GM12878 (cell line): ENCODE results near the gene XPC. TPM values are rescaled to one million over a fixed set of nuclear protein-coding genes. Genes with fewer than 3 reads are reported as not detected.

ENCODE experiments used
- ATAC-seq: fragments of 200-7000 bp; cut with Tn5 transposase; 3 replicates; pipeline ENCODE4 v1.9.1; 2020; ENCODE audit warnings: mild to moderate bottlenecking, moderate library complexity
- BruUV-seq: library from RNA; stranded (reverse); fragments of 400-500 nt; replicated peaks from 2 replicates; lab custom pipeline; 2021; lab: Mats Ljungman, UMichigan
- CTCF ChIA-PET: fragments of 300-600 bp; sonication (Branson Sonifier 250); formaldehyde crosslinking; extraction: SDS; loops from one replicate; lab custom pipeline; 2021; ENCODE audit warnings: inconsistent platforms; lab: Yijun Ruan, JAX
- POLR2A ChIA-PET: fragments of 350-600 bp; formaldehyde crosslinking; extraction: SDS; loops from one replicate; lab custom pipeline; 2021; ENCODE audit warnings: inconsistent platforms; lab: Charles Lee
- RAD21 ChIA-PET: fragments of 300-600 bp; sonication (Branson Sonifier 250); formaldehyde crosslinking; loops from one replicate; lab custom pipeline; 2023; ENCODE audit warnings: antibody characterized with exemption; ENCODE audit not compliant: unreplicated experiment; lab: Charles Lee
- SMC1A ChIA-PET: fragments of 300-600 bp; sonication (Branson Sonifier 250); formaldehyde crosslinking; loops from one replicate; lab custom pipeline; 2023; ENCODE audit not compliant: unreplicated experiment, uncharacterized antibody; lab: Charles Lee
- DNase-seq: peaks from one replicate; pipeline ENCODE4 v3.0.0-alpha.2; 2011; ENCODE audit warnings: low read depth, low spot score
- FAIRE-seq: peaks from 3 replicates; lab custom pipeline; 2011; peaks lifted over from hg19 to GRCh38; lab: Jason Lieb, UNC
- H2AFZ ChIP-seq: 2 replicates; pipeline ENCODE4 v1.6.0; 2011; ENCODE audit warnings: low read depth, low read length, control low read depth; ENCODE audit not compliant: control insufficient read depth
- H3K27ac ChIP-seq: 2 replicates; pipeline ENCODE4 v1.5.1; 2011; ENCODE audit warnings: control low read depth; ENCODE audit not compliant: control insufficient read depth, insufficient read depth
- H3K27me3 ChIP-seq, 2 experiments: replicated peaks in 1 of 2; 2 replicates each; pipeline versions ENCODE4 v1.6.0 to v1.6.1; 2011; ENCODE audit warnings: low read length in 1 of 2; ENCODE audit not compliant: control insufficient read depth in 2 of 2, insufficient read depth in 2 of 2
- H3K36me3 ChIP-seq, 2 experiments: 2 replicates each; pipeline ENCODE4 v1.5.1; 2011; ENCODE audit warnings: low read length in 1 of 2; ENCODE audit not compliant: control insufficient read depth in 2 of 2, insufficient read depth in 2 of 2
- H3K4me1 ChIP-seq: 2 replicates; pipeline ENCODE4 v1.6.1; 2011; ENCODE audit warnings: mild to moderate bottlenecking, low read length, moderate library complexity, mixed read lengths; ENCODE audit not compliant: control insufficient read depth, insufficient read depth
- H3K4me2 ChIP-seq: 2 replicates; pipeline ENCODE4 v1.6.0; 2011; ENCODE audit warnings: control low read depth; ENCODE audit not compliant: control insufficient read depth, insufficient read depth
- H3K4me3 ChIP-seq: fragments of 200-600 bp; sonication (generic); 2 replicates; pipeline ENCODE4 v1.5.1; 2016
- H3K79me2 ChIP-seq: 2 replicates; pipeline ENCODE4 v1.6.0; 2011; ENCODE audit warnings: low read length; ENCODE audit not compliant: control insufficient read depth, insufficient read depth
- H3K9ac ChIP-seq: 2 replicates; pipeline ENCODE4 v1.8.0; 2011; ENCODE audit warnings: low read length, control low read depth, mixed read lengths; ENCODE audit not compliant: control insufficient read depth, insufficient read depth
- H3K9me3 ChIP-seq: replicated peaks from 3 replicates; pipeline ENCODE4 v1.5.1; 2011; ENCODE audit warnings: mild to moderate bottlenecking, low read length; ENCODE audit not compliant: control insufficient read depth, insufficient read depth
- H4K20me1 ChIP-seq: 2 replicates; pipeline ENCODE4 v1.6.0; 2011; ENCODE audit not compliant: control insufficient read depth, insufficient read depth
- EGR1 ChIP-seq, 2 experiments: IDR thresholded peaks; 1 replicate in 1 of 2; 2 replicates in 1 of 2; pipeline ENCODE4 v1.6.1; 2011 to 2012; ENCODE audit warnings: low read depth in 2 of 2, low read length in 2 of 2, borderline replicate concordance in 1 of 2, mild to moderate bottlenecking in 1 of 2, moderate library complexity in 1 of 2
- ELK1 ChIP-seq: IDR thresholded peaks from 2 replicates; pipeline ENCODE4 v1.6.1; 2012; ENCODE audit warnings: low read depth, low read length, improper control_type of control experiment
- EZH2 ChIP-seq: IDR thresholded peaks from 2 replicates; pipeline ENCODE4 v1.6.1; 2012; ENCODE audit warnings: low read depth, mild to moderate bottlenecking, control low read depth, inconsistent platforms, low read length, borderline replicate concordance; ENCODE audit not compliant: control insufficient read depth
- HSF1 ChIP-seq: fragments of 150-350 bp; IDR thresholded peaks from 2 replicates; pipeline ENCODE4 v1.6.1; 2014; ENCODE audit warnings: mild to moderate bottlenecking, low read depth, low read length
- KLF5 ChIP-seq: fragments of 450-650 bp; IDR thresholded peaks from 2 replicates; pipeline ENCODE4 v1.6.1; 2014; ENCODE audit warnings: mild to moderate bottlenecking; ENCODE audit not compliant: partially characterized antibody
- MYC ChIP-seq: IDR thresholded peaks from 2 replicates; pipeline ENCODE4 v1.6.1; 2011; ENCODE audit warnings: mild to moderate bottlenecking, low read length, moderate library complexity, inconsistent platforms; ENCODE audit not compliant: insufficient read depth, insufficient replicate concordance, insufficient read length, severe bottlenecking
- RAD21 ChIP-seq: IDR thresholded peaks from 2 replicates; pipeline ENCODE4 v1.6.1; 2011; ENCODE audit warnings: mild to moderate bottlenecking, low read depth, low read length, moderate library complexity; ENCODE audit not compliant: insufficient read depth
- RBBP5 ChIP-seq: fragments of 200-600 bp; sonication (generic); conservative IDR thresholded peaks from 2 replicates; pipeline ENCODE4 v1.6.1; 2016
- ZNF384 ChIP-seq: IDR thresholded peaks from 2 replicates; pipeline ENCODE4 v1.6.1; 2012; ENCODE audit warnings: low read depth, mild to moderate bottlenecking, low read length, improper control_type of control experiment, borderline replicate concordance
- WGBS: methylation state at CpG from one replicate; pipeline ENCODE4 v1.1.6; 2016; ENCODE audit warnings: low lambda C conversion rate; ENCODE audit not compliant: insufficient replicate concordance, insufficient coverage; ENCODE audit errors: missing lambda C conversion rate; 5-methylcytosine and 5-hydroxymethylcytosine counted together
- in situ Hi-C: fragments of 300-500 bp; cut with MboI; formaldehyde crosslinking; loops from 9 replicates; pipeline ENCODE4 v1.14.3; 2018; ENCODE audit warnings: mixed read lengths
- intact Hi-C: fragments of 100-400 bp; cut with micrococcal nuclease; formaldehyde crosslinking; loops from one replicate; pipeline ENCODE4 v1.14.2; 2022; ENCODE audit not compliant: unreplicated experiment
- polyA plus RNA-seq, 11 experiments: library from polyadenylated mRNA; depleted of rRNA in 4 of 11; unstranded in 6 of 11; stranded (reverse) in 5 of 11; fragments of >200 nt; fragmentation: Nextera tagmentation in 4 of 11; fragmentation: Illumina TruSeq in 1 of 11; extraction: Ambion mirVana in 4 of 11; extraction: Trizol in 1 of 11; gene quantifications; 1 replicate in 1 of 11; 2 replicates in 10 of 11; pipeline versions ENCODE4 v1.2.1 to v1.2.3, GENCODE V29; 2011 to 2016; ENCODE audit warnings: inconsistent platforms in 2 of 11, missing spikeins in 2 of 11, low read depth in 1 of 11
- total RNA-seq, 4 experiments: library from RNA; depleted of rRNA in 3 of 4; stranded (reverse); fragments of >200 nt in 3 of 4; fragmentation: Illumina TruSeq in 1 of 4; extraction: Trizol in 1 of 4; gene quantifications; 2 replicates each; pipeline versions ENCODE4 v1.2.1 to v1.2.3, GENCODE V29; 2013 to 2021

Gene XPC
- total and polyA plus RNA-seq, 10 of the 15 experiments (the other 5 are each of a cell fraction or from before 2014, with no cell fraction given), result 4.0 to 48.3 (median 29.8) TPM

GRCh38 chr3:14218355-14218754 is 40.0 kb upstream of the XPC start:
- no TSS peak for BruUV-seq
- H3K36me3 ChIP-seq, result no peaks in the 10 kb centered on the region
- ChIA-PET POLR2A (no interaction called here), CTCF (interaction anchor here (0.7 kb wide), 1 partner anchor 14 kb away, joined by 4 read pairs; no protein-coding TSS in a partner anchor), RAD21 (no interaction called here), SMC1A (no interaction called here)
- H3K9me3 ChIP-seq, result peaks cover 3% of the 10 kb centered on the region
- intact Hi-C loops, result no loop called here
- H3K27me3 ChIP-seq, result no peaks in the 10 kb centered on the region
- no peaks in the 10 kb centered on the region for H4K20me1 ChIP-seq
- ATAC-seq (no peak), FAIRE-seq (no peak), DNase-seq (no peak)
- peaks cover under 1% of the 10 kb centered on the region for H3K4me1 ChIP-seq
- no peak overlapping the region for H3K27ac ChIP-seq
- TF ChIP-seq ZNF384 (no peak), EZH2 (no peak)
- in situ Hi-C loops, result no loop called here
- no peak overlapping the region for H3K4me3 ChIP-seq
- H3K9ac ChIP-seq, result no peak overlapping the region
- no peaks in the 10 kb centered on the region for H3K79me2 ChIP-seq
- H3K4me2 ChIP-seq, result no peak overlapping the region
- no peak overlapping the region for H2AFZ ChIP-seq

GRCh38 chr3:14216257-14217048 is 38.1 kb upstream of the XPC start:
- ChIA-PET RAD21 (no interaction called here), POLR2A (no interaction called here), CTCF (interaction anchor here (2.9 kb wide), 1 partner anchor 12 kb away, joined by 11 read pairs; no protein-coding TSS in a partner anchor), SMC1A (no interaction called here)
- Histone ChIP-seq H3K27me3 (no peaks in the 10 kb centered on the region), H2AFZ (peak overlapping the region; percentile 75), H3K36me3 (no peaks in the 10 kb centered on the region), H3K4me3 (peak overlapping the region; percentile 26; the same call in 1 of the 2 replicates), H3K4me1 (no peaks in the 10 kb centered on the region), H3K27ac (no peak overlapping the region), H3K9me3 (no peaks in the 10 kb centered on the region; the same call in 2 of the 3 replicates), H3K4me2 (peak overlapping the region; percentile 55), H3K9ac (peak overlapping the region; percentile 39; the same call in 1 of the 2 replicates), H4K20me1 (no peaks in the 10 kb centered on the region), H3K79me2 (no peaks in the 10 kb centered on the region)
- ATAC-seq, result peak; percentile 41; the same call in 1 of the 3 replicates
- no peak for FAIRE-seq
- in situ Hi-C loops, result no loop called here
- WGBS, result 84% methylated on average over 22 of the region's 22 CpGs
- BruUV-seq, result no TSS peak
- intact Hi-C loops, result no loop called here
- no peak for DNase-seq
- TF ChIP-seq EGR1 (IDR thresholded peaks at IDR 0.05; ENCODE audit: borderline replicate concordance in 1 of 2, low read depth in 2 of 2, low read length in 2 of 2), result no peak
- TF ChIP-seq HSF1, result no peak
- TF ChIP-seq RAD21, result peak; percentile 25; the same call in 1 of the 2 replicates
- TF ChIP-seq ELK1, result no peak
- TF ChIP-seq KLF5, result no peak
- TF ChIP-seq RBBP5, result no peak
- no peak for TF ChIP-seq MYC
